ENCODE results near the gene NCR1.
"Not testable (repeated sequence)": the region's sequence is repeated elsewhere in the genome, so short reads cannot be mapped to it uniquely, and the experiment has no call there.

The NCR1 gene

GRCh38 chr19:54905803-54906511 is at the start of gene NCR1:
Gene NCR1 (plus strand): TSS chr19:54906148. CDS start chr19:54906188, 40 bp downstream.
- Mint-ChIP-seq H3K27me3 (peaks cover 7% of the 10 kb centered on the region), H3K4me3 (peak within 1 kb of the TSS; percentile 68), H3K4me1 (no peaks in the 10 kb centered on the region), H3K27ac (no peak within 1 kb of the TSS), H3K36me3 (no peaks in the 10 kb centered on the region), H3K9me3 (no peaks in the 10 kb centered on the region)

GRCh38 chr19:54858476-54858875 is 47.5 kb upstream of the NCR1 start:
- H3K9me3 Mint-ChIP-seq, H3K4me3 Mint-ChIP-seq, H3K36me3 Mint-ChIP-seq, H3K4me1 Mint-ChIP-seq, H3K27ac Mint-ChIP-seq: not testable (repeated sequence)
- H3K27me3 Mint-ChIP-seq: peaks cover 11% of the 10 kb centered on the region

GRCh38 chr19:54859421-54859820 is 46.5 kb upstream of the NCR1 start:
- not testable (repeated sequence) for H3K27ac Mint-ChIP-seq, H3K36me3 Mint-ChIP-seq, H3K4me3 Mint-ChIP-seq, H3K9me3 Mint-ChIP-seq, H3K4me1 Mint-ChIP-seq
- peaks cover 11% of the 10 kb centered on the region for H3K27me3 Mint-ChIP-seq

- H3K4me1 Mint-ChIP-seq, H3K27ac Mint-ChIP-seq, H3K36me3 Mint-ChIP-seq, H3K4me3 Mint-ChIP-seq, H3K9me3 Mint-ChIP-seq: not testable (repeated sequence)
- H3K27me3 Mint-ChIP-seq: peaks cover 17% of the 10 kb centered on the region
Observed at GRCh38 chr19:54863459-54863858, 42.5 kb upstream of the NCR1 start.

- Mint-ChIP-seq H3K36me3 (no peaks in the 10 kb centered on the region), H3K9me3 (no peaks in the 10 kb centered on the region), H3K4me3 (no peak overlapping the region), H3K27ac (no peak overlapping the region), H3K4me1 (no peaks in the 10 kb centered on the region), H3K27me3 (peaks cover 12% of the 10 kb centered on the region)
Observed at GRCh38 chr19:54871696-54872095, 34.3 kb upstream of the NCR1 start.

- Mint-ChIP-seq H3K27me3 (peaks cover 8% of the 10 kb centered on the region), H3K36me3 (no peaks in the 10 kb centered on the region), H3K27ac (no peak within 1 kb of the TSS), H3K9me3 (no peaks in the 10 kb centered on the region), H3K4me3 (no peak within 1 kb of the TSS), H3K4me1 (no peaks in the 10 kb centered on the region)
Observed at GRCh38 chr19:54873990-54874389, 32.0 kb upstream of the NCR1 start, which contains the start of gene FCAR. Gene FCAR (plus strand): TSS chr19:54874235. CDS start chr19:54874290, 55 bp downstream.

- Mint-ChIP-seq H3K27ac (no peak overlapping the region), H3K4me1 (no peaks in the 10 kb centered on the region), H3K36me3 (no peaks in the 10 kb centered on the region), H3K4me3 (no peak overlapping the region), H3K9me3 (no peaks in the 10 kb centered on the region), H3K27me3 (peaks cover 15% of the 10 kb centered on the region)
Observed at GRCh38 chr19:54875506-54875905, 30.4 kb upstream of the NCR1 start.

GRCh38 chr19:54877471-54877870 is 28.5 kb upstream of the NCR1 start:
- Mint-ChIP-seq H3K4me1 (no peaks in the 10 kb centered on the region), H3K9me3 (no peaks in the 10 kb centered on the region), H3K36me3 (no peaks in the 10 kb centered on the region), H3K27me3 (peaks cover 11% of the 10 kb centered on the region), H3K4me3 (no peak overlapping the region), H3K27ac (no peak overlapping the region)

GRCh38 chr19:54881884-54882283 is 24.1 kb upstream of the NCR1 start:
- H3K9me3 Mint-ChIP-seq: no peaks in the 10 kb centered on the region
- peaks cover 14% of the 10 kb centered on the region for H3K27me3 Mint-ChIP-seq
- no peaks in the 10 kb centered on the region for H3K36me3 Mint-ChIP-seq
- no peaks in the 10 kb centered on the region for H3K4me1 Mint-ChIP-seq
- H3K27ac Mint-ChIP-seq: no peak overlapping the region
- H3K4me3 Mint-ChIP-seq: no peak overlapping the region

GRCh38 chr19:54882758-54883157 is 23.2 kb upstream of the NCR1 start:
- H3K27me3 Mint-ChIP-seq: peaks cover 14% of the 10 kb centered on the region
- H3K36me3 Mint-ChIP-seq: no peaks in the 10 kb centered on the region
- H3K4me1 Mint-ChIP-seq: no peaks in the 10 kb centered on the region
- peak overlapping the region; percentile 19 for H3K27ac Mint-ChIP-seq
- no peak overlapping the region for H3K4me3 Mint-ChIP-seq
- no peaks in the 10 kb centered on the region for H3K9me3 Mint-ChIP-seq

GRCh38 chr19:54883228-54883627 is 22.7 kb upstream of the NCR1 start:
- Mint-ChIP-seq H3K9me3 (no peaks in the 10 kb centered on the region), H3K27ac (no peak overlapping the region), H3K27me3 (peaks cover 14% of the 10 kb centered on the region), H3K4me3 (no peak overlapping the region), H3K4me1 (no peaks in the 10 kb centered on the region), H3K36me3 (no peaks in the 10 kb centered on the region)

- H3K27ac Mint-ChIP-seq: no peak overlapping the region
- H3K4me1 Mint-ChIP-seq: no peaks in the 10 kb centered on the region
- H3K4me3 Mint-ChIP-seq: no peak overlapping the region
- peaks cover 4% of the 10 kb centered on the region for H3K27me3 Mint-ChIP-seq
- no peaks in the 10 kb centered on the region for H3K9me3 Mint-ChIP-seq
- H3K36me3 Mint-ChIP-seq: no peaks in the 10 kb centered on the region
Observed at GRCh38 chr19:54888239-54888638, 17.7 kb upstream of the NCR1 start.

- Mint-ChIP-seq H3K36me3 (no peaks in the 10 kb centered on the region), H3K27ac (no peak overlapping the region), H3K4me3 (no peak overlapping the region), H3K4me1 (no peaks in the 10 kb centered on the region), H3K27me3 (peaks cover 4% of the 10 kb centered on the region), H3K9me3 (no peaks in the 10 kb centered on the region)
Observed at GRCh38 chr19:54889566-54889965, 16.4 kb upstream of the NCR1 start.

GRCh38 chr19:54893406-54893805 is 12.5 kb upstream of the NCR1 start:
- Mint-ChIP-seq H3K36me3 (no peaks in the 10 kb centered on the region), H3K27me3 (peaks cover 15% of the 10 kb centered on the region), H3K27ac (no peak overlapping the region), H3K4me1 (no peaks in the 10 kb centered on the region), H3K9me3 (no peaks in the 10 kb centered on the region), H3K4me3 (no peak overlapping the region)

- not testable (repeated sequence) for H3K9me3 Mint-ChIP-seq, H3K36me3 Mint-ChIP-seq, H3K27ac Mint-ChIP-seq, H3K4me1 Mint-ChIP-seq, H3K4me3 Mint-ChIP-seq
- peaks cover 15% of the 10 kb centered on the region for H3K27me3 Mint-ChIP-seq
Observed at GRCh38 chr19:54894106-54894505, 11.8 kb upstream of the NCR1 start.

GRCh38 chr19:54896036-54896435 is 9.9 kb upstream of the NCR1 start:
- no peaks in the 10 kb centered on the region for H3K9me3 Mint-ChIP-seq
- no peaks in the 10 kb centered on the region for H3K36me3 Mint-ChIP-seq
- no peak overlapping the region for H3K4me3 Mint-ChIP-seq

GRCh38 chr19:54898685-54899084 is 7.3 kb upstream of the NCR1 start:
- H3K27ac Mint-ChIP-seq, H3K4me3 Mint-ChIP-seq, H3K4me1 Mint-ChIP-seq, H3K9me3 Mint-ChIP-seq, H3K36me3 Mint-ChIP-seq: not testable (repeated sequence)
- H3K27me3 Mint-ChIP-seq: peaks cover 18% of the 10 kb centered on the region

More at GRCh38 chr19:54896036-54896435, 9.9 kb upstream of the NCR1 start:
- H3K4me1 Mint-ChIP-seq: no peaks in the 10 kb centered on the region
- no peak overlapping the region for H3K27ac Mint-ChIP-seq
- H3K27me3 Mint-ChIP-seq: peaks cover 18% of the 10 kb centered on the region
